Karpas-422 (cell line): ENCODE measurements around the gene RGL1. TPM values are rescaled to one million over a fixed set of nuclear protein-coding genes. Genes with fewer than 3 reads are reported as not detected.

Experiments
- DNase-seq: peaks from one replicate; pipeline ENCODE4 v3.0.0-alpha.2; 2015
- H2AFZ ChIP-seq: fragments of 200-600 bp; sonication (generic); 2 replicates; pipeline ENCODE4 v1.6.1; 2014; ENCODE audit warnings: antibody characterized with exemption, low read length, mixed read lengths
- H3K27ac ChIP-seq: fragments of 200-600 bp; sonication (generic); 2 replicates; pipeline ENCODE4 v1.5.1; 2014; ENCODE audit warnings: mild to moderate bottlenecking, low read length, moderate library complexity
- H3K27me3 ChIP-seq: fragments of 200-600 bp; sonication (generic); 2 replicates; pipeline ENCODE4 v1.6.1; 2014; ENCODE audit warnings: low read length, mixed read lengths
- H3K36me3 ChIP-seq: fragments of 200-600 bp; sonication (generic); 2 replicates; pipeline ENCODE4 v1.6.1; 2014; ENCODE audit warnings: low read length, mixed read lengths; ENCODE audit not compliant: insufficient read depth
- H3K4me1 ChIP-seq: fragments of 200-600 bp; sonication (generic); 2 replicates; pipeline ENCODE4 v1.6.1; 2014; ENCODE audit warnings: mild to moderate bottlenecking, low read length, mixed read lengths
- H3K4me2 ChIP-seq: fragments of 200-600 bp; sonication (generic); 2 replicates; pipeline ENCODE4 v1.6.1; 2014; ENCODE audit warnings: low read length, low read depth, mild to moderate bottlenecking; ENCODE audit not compliant: poor library complexity, severe bottlenecking
- H3K4me3 ChIP-seq: fragments of 200-600 bp; sonication (generic); 2 replicates; pipeline ENCODE4 v1.5.1; 2014; ENCODE audit warnings: mild to moderate bottlenecking, antibody characterized with exemption, low read length, mixed read lengths
- H3K79me2 ChIP-seq: fragments of 200-600 bp; sonication (generic); 2 replicates; pipeline ENCODE4 v1.6.1; 2014; ENCODE audit warnings: mild to moderate bottlenecking, low read length, mixed read lengths
- H3K9ac ChIP-seq: fragments of 200-600 bp; sonication (generic); 2 replicates; pipeline ENCODE4 v1.6.0; 2014; ENCODE audit warnings: low read length
- H3K9me2 ChIP-seq: fragments of 200-600 bp; sonication (generic), shearing (Covaris generic); replicated peaks from 2 replicates; pipeline ENCODE4 v1.6.0; 2014; ENCODE audit warnings: mild to moderate bottlenecking, low read length, moderate library complexity; ENCODE audit not compliant: insufficient read depth
- H3K9me3 ChIP-seq: fragments of 300-700, 200-600 bp; sonication (generic); 2 replicates; pipeline ENCODE4 v1.6.1; 2014; ENCODE audit warnings: low read length, mixed read lengths
- H4K20me1 ChIP-seq: fragments of 200-600 bp; sonication (generic); 2 replicates; pipeline ENCODE4 v1.6.1; 2014; ENCODE audit warnings: mild to moderate bottlenecking, antibody characterized with exemption, low read length, low read depth; ENCODE audit not compliant: insufficient read depth
- total RNA-seq: library from RNA; depleted of rRNA; stranded (reverse); fragments of >200 nt; shearing (Covaris generic); gene quantifications from 2 replicates; pipeline ENCODE4 v1.2.3, GENCODE V29; 2014; ENCODE audit warnings: low replicate concordance

RGL1 gene
- total RNA-seq, 1 experiment from 2014 or later: 1.0 TPM

GRCh38 chr1:183834568-183834967 lies 29.6 kb downstream of the RGL1 start:
- no peak for DNase-seq
- no peaks in the 10 kb centered on the region for H3K27me3 ChIP-seq
- no peaks in the 10 kb centered on the region for H3K9me3 ChIP-seq
- H3K4me2 ChIP-seq: no peak overlapping the region
- no peaks in the 10 kb centered on the region for H3K9me2 ChIP-seq
- no peak overlapping the region for H3K4me3 ChIP-seq
- H4K20me1 ChIP-seq: no peaks in the 10 kb centered on the region
- no peak overlapping the region for H2AFZ ChIP-seq
- no peak overlapping the region for H3K9ac ChIP-seq
- H3K79me2 ChIP-seq: no peaks in the 10 kb centered on the region
- no peaks in the 10 kb centered on the region for H3K36me3 ChIP-seq
- H3K4me1 ChIP-seq: no peaks in the 10 kb centered on the region
- no peak overlapping the region for H3K27ac ChIP-seq

- H3K27me3 ChIP-seq: no peaks in the 10 kb centered on the region
These were observed 31.7 kb downstream of the RGL1 start for GRCh38 chr1:183836598-183836997.

GRCh38 chr1:183837062-183837461 lies 32.1 kb downstream of the RGL1 start:
- Histone ChIP-seq H2AFZ (no peak overlapping the region), H3K4me1 (no peaks in the 10 kb centered on the region), H3K9ac (no peak overlapping the region), H3K79me2 (no peaks in the 10 kb centered on the region), H4K20me1 (no peaks in the 10 kb centered on the region), H3K9me2 (no peaks in the 10 kb centered on the region), H3K27me3 (no peaks in the 10 kb centered on the region), H3K9me3 (no peaks in the 10 kb centered on the region), H3K4me2 (no peak overlapping the region), H3K27ac (no peak overlapping the region), H3K4me3 (no peak overlapping the region), H3K36me3 (no peaks in the 10 kb centered on the region)
- DNase-seq: no peak

More at GRCh38 chr1:183836598-183836997, 31.7 kb downstream of the RGL1 start:
- Histone ChIP-seq H3K27ac (no peak overlapping the region), H3K4me3 (no peak overlapping the region), H3K4me1 (no peaks in the 10 kb centered on the region), H3K4me2 (no peak overlapping the region), H3K36me3 (no peaks in the 10 kb centered on the region), H2AFZ (no peak overlapping the region), H3K9me3 (no peaks in the 10 kb centered on the region), H3K9me2 (no peaks in the 10 kb centered on the region), H4K20me1 (no peaks in the 10 kb centered on the region), H3K9ac (no peak overlapping the region), H3K79me2 (no peaks in the 10 kb centered on the region)
- no peak for DNase-seq

GRCh38 chr1:183838221-183838620 lies 33.3 kb downstream of the RGL1 start:
- Histone ChIP-seq H3K9me3 (no peaks in the 10 kb centered on the region), H3K36me3 (no peaks in the 10 kb centered on the region), H3K79me2 (no peaks in the 10 kb centered on the region), H3K27me3 (no peaks in the 10 kb centered on the region), H4K20me1 (no peaks in the 10 kb centered on the region), H2AFZ (no peak overlapping the region), H3K27ac (no peak overlapping the region), H3K9ac (no peak overlapping the region), H3K4me2 (no peak overlapping the region), H3K4me3 (no peak overlapping the region), H3K9me2 (no peaks in the 10 kb centered on the region), H3K4me1 (no peaks in the 10 kb centered on the region)
- DNase-seq: no peak

- no peaks in the 10 kb centered on the region for H3K27me3 ChIP-seq
- H3K36me3 ChIP-seq: no peaks in the 10 kb centered on the region
- no peaks in the 10 kb centered on the region for H3K9me2 ChIP-seq
- H3K79me2 ChIP-seq: no peaks in the 10 kb centered on the region
- no peaks in the 10 kb centered on the region for H3K4me1 ChIP-seq
- H3K27ac ChIP-seq: no peak overlapping the region
- H3K4me2 ChIP-seq: no peak overlapping the region
- no peaks in the 10 kb centered on the region for H3K9me3 ChIP-seq
- no peak overlapping the region for H3K9ac ChIP-seq
- no peaks in the 10 kb centered on the region for H4K20me1 ChIP-seq
- H3K4me3 ChIP-seq: no peak overlapping the region
- H2AFZ ChIP-seq: no peak overlapping the region
- no peak for DNase-seq
These were observed 35.2 kb downstream of the RGL1 start for GRCh38 chr1:183840140-183840539.

GRCh38 chr1:183841550-183841949 lies 36.6 kb downstream of the RGL1 start:
- DNase-seq: no peak
- Histone ChIP-seq H3K27me3 (no peaks in the 10 kb centered on the region), H3K4me1 (no peaks in the 10 kb centered on the region), H3K27ac (no peak overlapping the region), H3K79me2 (no peaks in the 10 kb centered on the region), H3K9me3 (no peaks in the 10 kb centered on the region), H3K4me2 (no peak overlapping the region), H2AFZ (no peak overlapping the region), H3K4me3 (no peak overlapping the region), H3K36me3 (no peaks in the 10 kb centered on the region), H3K9me2 (no peaks in the 10 kb centered on the region), H3K9ac (no peak overlapping the region), H4K20me1 (no peaks in the 10 kb centered on the region)

- no peaks in the 10 kb centered on the region for H3K4me1 ChIP-seq
- no peaks in the 10 kb centered on the region for H3K27me3 ChIP-seq
- no peak overlapping the region for H3K9ac ChIP-seq
- H3K9me2 ChIP-seq: no peaks in the 10 kb centered on the region
- H3K27ac ChIP-seq: no peak overlapping the region
- H3K79me2 ChIP-seq: no peaks in the 10 kb centered on the region
- DNase-seq: no peak
- no peaks in the 10 kb centered on the region for H3K36me3 ChIP-seq
- H3K4me2 ChIP-seq: no peak overlapping the region
- H4K20me1 ChIP-seq: no peaks in the 10 kb centered on the region
- H2AFZ ChIP-seq: no peak overlapping the region
- no peaks in the 10 kb centered on the region for H3K9me3 ChIP-seq
- no peak overlapping the region for H3K4me3 ChIP-seq
These were observed 37.3 kb downstream of the RGL1 start for GRCh38 chr1:183841950-183842794.

GRCh38 chr1:183842795-183843144 lies 37.9 kb downstream of the RGL1 start:
- Histone ChIP-seq H3K4me1 (no peaks in the 10 kb centered on the region), H4K20me1 (no peaks in the 10 kb centered on the region), H3K27ac (no peak overlapping the region), H2AFZ (no peak overlapping the region), H3K27me3 (no peaks in the 10 kb centered on the region), H3K9me2 (no peaks in the 10 kb centered on the region), H3K4me2 (no peak overlapping the region), H3K4me3 (no peak overlapping the region), H3K9me3 (no peaks in the 10 kb centered on the region), H3K9ac (no peak overlapping the region), H3K36me3 (no peaks in the 10 kb centered on the region), H3K79me2 (no peaks in the 10 kb centered on the region)
- DNase-seq: no peak
